ENCODE data around the gene NKTR.

The NKTR gene

GRCh38 chr3:42600111-42600957, at the start of gene NKTR (continued):
- TF ChIP-seq PBX3 (CRISPR knock-in tag; IDR thresholded peaks at IDR 0.05) (peak; percentile 58; the same call in 1 of the 2 replicates), ZNF660 (tag by site-specific recombination; IDR thresholded peaks at IDR 0.05) (no peak)

- ChIA-PET POLR2A (interaction anchor here (0.7 kb wide), 1 partner anchor 28 kb away, joined by 4 read pairs; no protein-coding TSS in a partner anchor), CTCF (interaction anchor here (0.6 kb wide), 2 partner anchors 14 to 61 kb away, joined by 3 to 4 read pairs; no protein-coding TSS in a partner anchor)
- Histone ChIP-seq H3K4me3 (ENCODE audit: low read depth, low read length) (no peak overlapping the region), H3K9me3 (ENCODE audit: control insufficient read depth, insufficient read depth, low read depth, low read length) (no peaks in the 10 kb centered on the region), H3K36me3 (ENCODE audit: control insufficient read depth in 2 of 2, insufficient read depth in 1 of 2, low read length in 2 of 2) (peaks cover 29 to 86% of the 10 kb centered on the region in 2 experiments), H3K4me1 (ENCODE audit: control insufficient read depth, insufficient read depth, low read length) (no peaks in the 10 kb centered on the region), H3K27ac (ENCODE audit: extremely low read depth, low read depth, low read length) (no peak overlapping the region)
- TF ChIP-seq BCL6B (tag by site-specific recombination; IDR thresholded peaks at IDR 0.05) (no peak), ZNF664 (tag by site-specific recombination; IDR thresholded peaks at IDR 0.05) (no peak), ZNF558 (tag by site-specific recombination; IDR thresholded peaks at IDR 0.05) (no peak), REST (tag by site-specific recombination; IDR thresholded peaks at IDR 0.05) (0 out of 2 replicates have a peak, but pooled peaks have one; percentile 24), ZNF354C (tag by site-specific recombination; IDR thresholded peaks at IDR 0.05; ENCODE audit: borderline replicate concordance, low read depth) (no peak), ZNF777 (tag by site-specific recombination; IDR thresholded peaks at IDR 0.05; ENCODE audit: borderline replicate concordance) (no peak), GLIS2 (tag by site-specific recombination; IDR thresholded peaks at IDR 0.05) (no peak)
Observed at GRCh38 chr3:42552830-42553229, 47.7 kb upstream of the NKTR start.

GRCh38 chr3:42556089-42556632, 44.3 kb upstream of the NKTR start:
- CTCF ChIA-PET, result interaction anchor here (1.6 kb wide), 1 partner anchor 10 kb away, joined by 6 read pairs; no protein-coding TSS in a partner anchor
- Histone ChIP-seq H3K36me3 (ENCODE audit: control insufficient read depth in 2 of 2, insufficient read depth in 1 of 2, low read length in 2 of 2) (peaks cover 44 to 88% of the 10 kb centered on the region in 2 experiments), H3K4me3 (ENCODE audit: low read depth, low read length) (no peak overlapping the region), H3K4me1 (ENCODE audit: control insufficient read depth, insufficient read depth, low read length) (no peaks in the 10 kb centered on the region), H3K27ac (ENCODE audit: extremely low read depth, low read depth, low read length) (no peak overlapping the region), H3K9me3 (ENCODE audit: control insufficient read depth, insufficient read depth, low read depth, low read length) (no peaks in the 10 kb centered on the region)
- POLR2A ChIA-PET, result no interaction called here
- TF ChIP-seq SP2 (tag by site-specific recombination; IDR thresholded peaks at IDR 0.05) (no peak), ZSCAN5A (tag by site-specific recombination; IDR thresholded peaks at IDR 0.05) (no peak), ZNF248 (tag by site-specific recombination; IDR thresholded peaks at IDR 0.05) (no peak), ZNF707 (tag by site-specific recombination; IDR thresholded peaks at IDR 0.05) (no peak), ZNF292 (tag by site-specific recombination; IDR thresholded peaks at IDR 0.05; ENCODE audit: borderline replicate concordance, low read depth) (no peak), ZNF423 (tag by site-specific recombination; IDR thresholded peaks at IDR 0.05) (no peak), ELK4 (IDR thresholded peaks at IDR 0.05; ENCODE audit: borderline replicate concordance, low read depth, low read length) (no peak), ZNF366 (tag by site-specific recombination; conservative IDR thresholded peaks at IDR 0.05) (no peak), FEZF1 (tag by site-specific recombination; IDR thresholded peaks at IDR 0.05) (no peak), ZNF792 (tag by site-specific recombination; IDR thresholded peaks at IDR 0.05) (no peak), ZNF837 (tag by site-specific recombination; IDR thresholded peaks at IDR 0.05) (no peak), REPIN1 (tag by site-specific recombination; IDR thresholded peaks at IDR 0.05; ENCODE audit: low read depth) (no peak), ZNF768 (tag by site-specific recombination; IDR thresholded peaks at IDR 0.05) (no peak), ZNF510 (tag by site-specific recombination; IDR thresholded peaks at IDR 0.05; ENCODE audit: insufficient replicate concordance) (no peak)
